Measurements from ENCODE around the gene BLTP3B.

- TF ChIP-seq CTCF (IDR thresholded peaks at IDR 0.05) (no peak), POLR2A (IDR thresholded peaks at IDR 0.05) (no peak), EP300 (IDR thresholded peaks at IDR 0.05) (no peak)
These were observed 22.3 kb downstream of the BLTP3B start for GRCh38 chr12:100120355-100120754.
